H1 (cell line): ENCODE measurements around the gene POLDIP2. TPM values are rescaled to one million over a fixed set of nuclear protein-coding genes. Genes with fewer than 3 reads are reported as not detected.

ENCODE experiments used
- CTCF ChIA-PET: fragments of 300-600 bp; sonication (Branson Sonifier 250); formaldehyde crosslinking; loops from one replicate; lab custom pipeline; 2021; ENCODE audit not compliant: partially characterized antibody; lab: Charles Lee
- POLR2A ChIA-PET: fragments of 300-600 bp; sonication (Branson Sonifier 250); formaldehyde crosslinking; loops from one replicate; lab custom pipeline; 2021; ENCODE audit warnings: inconsistent platforms; ENCODE audit not compliant: partially characterized antibody; lab: Charles Lee
- DNase-seq, 2 experiments: peaks; one replicate each; pipeline versions ENCODE4 v3.0.0 to v3.0.0-alpha.2; 2010 to 2022; ENCODE audit warnings: low spot score in 2 of 2, low read depth in 1 of 2, mixed read lengths in 1 of 2
- FAIRE-seq: peaks from 2 replicates; lab custom pipeline; 2011; peaks lifted over from hg19 to GRCh38; lab: Jason Lieb, UNC
- H2AFZ ChIP-seq: 2 replicates; pipeline ENCODE4 v1.8.1; 2012; ENCODE audit warnings: low read length, inconsistent platforms
- H2AK5ac ChIP-seq: 2 replicates; pipeline ENCODE4 v1.6.1; 2013; ENCODE audit warnings: low read depth, low read length
- H2BK120ac ChIP-seq: replicated peaks from 2 replicates; pipeline ENCODE3; 2013; ENCODE audit warnings: low read depth, low read length, inconsistent platforms
- H2BK12ac ChIP-seq: 2 replicates; pipeline ENCODE4 v1.6.1; 2013; ENCODE audit warnings: low read depth, low read length
- H2BK15ac ChIP-seq: 2 replicates; pipeline ENCODE4 v1.6.1; 2013; ENCODE audit warnings: low read length
- H2BK20ac ChIP-seq: 2 replicates; pipeline ENCODE4 v1.6.1; 2013; ENCODE audit warnings: low read length
- H2BK5ac ChIP-seq: 2 replicates; pipeline ENCODE4 v1.6.1; 2013; ENCODE audit warnings: low read depth, low read length
- H3K14ac ChIP-seq: 2 replicates; pipeline ENCODE4 v1.6.1; 2013; ENCODE audit warnings: inconsistent platforms; ENCODE audit not compliant: insufficient read length
- H3K18ac ChIP-seq: 2 replicates; pipeline ENCODE4 v1.6.1; 2013; ENCODE audit warnings: low read length; ENCODE audit errors: extremely low read depth
- H3K23ac ChIP-seq: 2 replicates; pipeline ENCODE4 v1.6.1; 2013; ENCODE audit warnings: inconsistent platforms; ENCODE audit not compliant: insufficient read length
- H3K23me2 ChIP-seq: 2 replicates; pipeline ENCODE4 v1.6.1; 2013; ENCODE audit warnings: low read depth, low read length
- H3K27ac ChIP-seq: 2 replicates; pipeline ENCODE4 v1.6.1; 2011; ENCODE audit warnings: low read depth, low read length, inconsistent platforms
- H3K27me3 ChIP-seq, 4 experiments: replicated peaks in 1 of 4; 1 replicate in 1 of 4; 2 replicates in 3 of 4; pipeline versions ENCODE4 v1.6.1 to v1.8.1; 2011 to 2013; ENCODE audit warnings: low read length in 3 of 4, mild to moderate bottlenecking in 3 of 4, inconsistent platforms in 2 of 4, mixed read lengths in 2 of 4, moderate library complexity in 1 of 4; ENCODE audit not compliant: control insufficient read depth in 3 of 4, insufficient read depth in 3 of 4; ENCODE audit errors: extremely low read depth in 1 of 4
- H3K36me3 ChIP-seq, 4 experiments: 2 replicates each; pipeline versions ENCODE4 v1.6.1 to v1.8.1; 2011 to 2013; ENCODE audit warnings: mild to moderate bottlenecking in 4 of 4, low read length in 3 of 4, moderate library complexity in 2 of 4, control low read depth in 1 of 4, inconsistent platforms in 1 of 4; ENCODE audit not compliant: insufficient read depth in 4 of 4, control insufficient read depth in 2 of 4
- H3K4ac ChIP-seq: replicated peaks from 2 replicates; pipeline ENCODE3; 2013; ENCODE audit warnings: low read length, low read depth, mixed read lengths, inconsistent platforms; ENCODE audit not compliant: insufficient read length
- H3K4me1 ChIP-seq, 4 experiments: replicated peaks in 1 of 4; 1 replicate in 1 of 4; 2 replicates in 3 of 4; pipeline versions ENCODE4 v1.6.1 to v1.8.1; 2011 to 2013; ENCODE audit warnings: low read length in 3 of 4, inconsistent platforms in 2 of 4, mixed read lengths in 1 of 4; ENCODE audit not compliant: insufficient read depth in 4 of 4, control insufficient read depth in 3 of 4
- H3K4me2 ChIP-seq, 2 experiments: 2 replicates each; pipeline versions ENCODE4 v1.6.1 to v1.8.1; 2011 to 2013; ENCODE audit warnings: low read depth in 2 of 2, low read length in 2 of 2, control low read depth in 1 of 2, inconsistent platforms in 1 of 2, mild to moderate bottlenecking in 1 of 2; ENCODE audit not compliant: insufficient read depth in 1 of 2
- H3K4me3 ChIP-seq, 4 experiments: fragments of 200-600, 300-600 bp in 1 of 4; sonication (generic), shearing (Covaris generic), sonication (Bioruptor Twin) in 1 of 4; 2 replicates each; pipeline versions ENCODE4 v1.5.1 to v1.8.1; 2011 to 2016; ENCODE audit warnings: low read length in 4 of 4, low read depth in 3 of 4, control low read depth in 2 of 4, inconsistent platforms in 2 of 4, mild to moderate bottlenecking in 2 of 4, mixed read lengths in 1 of 4, moderate library complexity in 1 of 4; ENCODE audit not compliant: insufficient read depth in 2 of 4; ENCODE audit errors: extremely low read depth in 1 of 4
- H3K56ac ChIP-seq: replicated peaks from 2 replicates; pipeline ENCODE3; 2013; ENCODE audit warnings: low read depth, mild to moderate bottlenecking, mixed read lengths, low read length, inconsistent platforms; ENCODE audit not compliant: insufficient read length
- H3K79me1 ChIP-seq: 2 replicates; pipeline ENCODE4 v1.6.1; 2013; ENCODE audit warnings: low read depth, low read length, control low read depth
- H3K79me2 ChIP-seq, 2 experiments: 2 replicates each; pipeline versions ENCODE4 v1.6.1 to v1.8.1; 2012 to 2013; ENCODE audit warnings: low read length in 2 of 2, mild to moderate bottlenecking in 2 of 2, inconsistent platforms in 1 of 2; ENCODE audit not compliant: insufficient read depth in 2 of 2, control insufficient read depth in 1 of 2
- H3K9ac ChIP-seq, 4 experiments: replicated peaks in 1 of 4; 1 replicate in 1 of 4; 2 replicates in 3 of 4; pipeline versions ENCODE4 v1.6.1 to v1.8.1; 2011 to 2013; ENCODE audit warnings: low read depth in 3 of 4, low read length in 3 of 4, control low read depth in 2 of 4, mild to moderate bottlenecking in 2 of 4, moderate library complexity in 2 of 4, inconsistent platforms in 1 of 4; ENCODE audit errors: extremely low read depth in 1 of 4
- H3K9me3 ChIP-seq, 2 experiments: 2 replicates each; pipeline versions ENCODE4 v1.6.1 to v1.8.1; 2012 to 2013; ENCODE audit warnings: mild to moderate bottlenecking in 2 of 2, moderate library complexity in 2 of 2, control low read depth in 1 of 2, inconsistent platforms in 1 of 2, low read depth in 1 of 2, low read length in 1 of 2, mixed read lengths in 1 of 2; ENCODE audit not compliant: insufficient read depth in 2 of 2
- H4K20me1 ChIP-seq, 2 experiments: replicated peaks in 1 of 2; 2 replicates each; pipeline versions ENCODE3 to v1.8.1; 2011 to 2013; ENCODE audit warnings: inconsistent platforms in 2 of 2, low read length in 2 of 2, mild to moderate bottlenecking in 1 of 2; ENCODE audit not compliant: insufficient read depth in 2 of 2, control insufficient read depth in 1 of 2
- H4K5ac ChIP-seq: 2 replicates; pipeline ENCODE4 v1.6.1; 2013; ENCODE audit warnings: low read length, low read depth, mixed read lengths, inconsistent platforms; ENCODE audit not compliant: insufficient read length
- H4K8ac ChIP-seq: 2 replicates; pipeline ENCODE4 v1.8.0; 2013; ENCODE audit warnings: mild to moderate bottlenecking, moderate library complexity, low read length, inconsistent platforms; ENCODE audit not compliant: insufficient read depth; ENCODE audit errors: extremely low read depth
- H4K91ac ChIP-seq: replicated peaks from 2 replicates; pipeline ENCODE3; 2013; ENCODE audit warnings: low read length, mixed read lengths, inconsistent platforms; ENCODE audit not compliant: insufficient read length
- MAX ChIP-seq: IDR thresholded peaks from 2 replicates; pipeline ENCODE4 v1.6.1; 2012; ENCODE audit warnings: inconsistent platforms
- USF2 ChIP-seq: IDR thresholded peaks from 2 replicates; pipeline ENCODE4 v1.6.1; 2011; ENCODE audit warnings: low read length, improper control_type of control experiment
- WGBS, 2 experiments: shearing (Covaris generic) in 1 of 2; methylation state at CpG; one replicate each; pipeline versions ENCODE4 v1.1.6 to v1.1.7; 2013 to 2015; ENCODE audit warnings: low lambda C conversion rate in 2 of 2, mixed read lengths in 2 of 2, inconsistent platforms in 1 of 2, low coverage in 1 of 2, missing lambda C conversion rate in 1 of 2; ENCODE audit not compliant: insufficient replicate concordance in 2 of 2, insufficient coverage in 1 of 2, insufficient read length in 1 of 2; ENCODE audit errors: extremely low coverage in 1 of 2, missing lambda C conversion rate in 1 of 2; 5-methylcytosine and 5-hydroxymethylcytosine counted together
- polyA plus RNA-seq, 7 experiments: library from polyadenylated mRNA; depleted of rRNA in 3 of 7; stranded (reverse) in 5 of 7; unstranded in 2 of 7; fragments of >200 nt in 5 of 7; fragments of 200-250 nt in 2 of 7; gene quantifications; 1 replicate in 5 of 7; 2 replicates in 1 of 7; 4 replicates in 1 of 7; pipeline versions ENCODE4 v1.2.1 to v1.2.3, GENCODE V29; 2011 to 2013; ENCODE audit warnings: missing spikeins in 2 of 7, mixed read lengths in 2 of 7
- total RNA-seq: library from RNA; stranded (reverse); fragmentation: NEBNext Ultra II Directional; extraction: Animal tissue kit (Norgen Biotek cat#: 25700); gene quantifications from 2 replicates; pipeline ENCODE4 v1.2.1, GENCODE V29; 2021

POLDIP2 gene
- total and polyA plus RNA-seq, 2 of the 8 experiments (the other 6 are each of a cell fraction or from before 2014, with no cell fraction given) = 74.0 to 76.1 TPM

DNA sequence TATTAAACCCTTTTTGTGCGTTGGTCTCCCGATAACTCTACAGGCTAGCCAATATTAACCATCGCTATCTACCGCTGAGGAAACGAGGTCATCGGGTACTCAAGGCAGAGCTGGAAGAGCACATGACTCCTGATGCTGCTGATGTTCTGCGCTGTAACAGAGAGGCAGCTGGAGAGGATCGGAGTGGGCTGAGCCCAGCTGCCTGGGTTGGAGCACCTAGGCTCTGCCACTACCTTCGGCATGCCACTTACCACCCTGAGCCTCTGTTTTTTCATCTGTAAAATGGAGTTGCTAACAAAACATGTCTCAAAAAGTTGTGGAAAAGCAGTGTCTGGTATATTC, 49.1 kb upstream of the POLDIP2 start:
- Histone ChIP-seq H4K5ac (no peak overlapping the region), H3K27ac (no peak overlapping the region), H3K56ac (no peak overlapping the region), H4K91ac (peak overlapping the region; percentile 61), H3K27me3 (peaks cover 0 to 29% (median 12%) of the 10 kb centered on the region in 4 experiments; a peak in 5 of 7 replicates), H3K18ac (no peak overlapping the region), H2BK12ac (no peak overlapping the region; the same call in 1 of the 2 replicates), H2BK20ac (no peak overlapping the region; the same call in 1 of the 2 replicates), H3K4ac (no peak overlapping the region), H3K4me1 (peaks cover 32 to 63% (median 41%) of the 10 kb centered on the region in 4 experiments), H4K20me1 (no peaks in the 10 kb centered on the region), H2BK15ac (no peak overlapping the region; the same call in 1 of the 2 replicates), H2AFZ (no peak overlapping the region), H2BK120ac (no peak overlapping the region), H3K14ac (no peak overlapping the region), H3K36me3 (no peaks in the 10 kb centered on the region), H3K9ac (peak overlapping the region in 1 of 4 experiments; percentile 20; a peak in 2 of 7 replicates), H3K9me3 (no peaks in the 10 kb centered on the region), H3K79me2 (no peaks in the 10 kb centered on the region; a peak in 1 of 4 replicates), H3K4me2 (peak overlapping the region; percentile 78 to 90), H3K23me2 (peaks cover 12% of the 10 kb centered on the region; the same call in 1 of the 2 replicates), H2BK5ac (no peak overlapping the region; the same call in 1 of the 2 replicates), H3K23ac (no peak overlapping the region), H3K79me1 (no peaks in the 10 kb centered on the region; the same call in 1 of the 2 replicates), H4K8ac (no peak overlapping the region), H3K4me3 (peak overlapping the region; percentile 51 to 74 (median 60)), H2AK5ac (no peak overlapping the region)
- WGBS, 2 experiments = 27% methylated on average over 9 of the region's 9 CpGs; no CpG with 5 or more reads in 1 of the 2 experiments
- ChIA-PET CTCF (interaction anchor here (0.8 to 5.8 kb wide), 5 partner anchors 10 to 49 kb away, joined by 3 to 52 read pairs (median 5); partner anchors contain the start of genes POLDIP2 and VTN), POLR2A (interaction anchor here (1.7 to 12.8 kb wide), 3 partner anchors 9 to 20 kb away, joined by 3 to 135 read pairs (median 12); no protein-coding TSS in a partner anchor)
- TF ChIP-seq MAX = peak; percentile 20; the same call in 1 of the 2 replicates
- TF ChIP-seq USF2 = no peak
- FAIRE-seq (peak; percentile 60), DNase-seq (no peak)
